GM23338 (cell line): Measurements from ENCODE around the gene MAP1LC3B.

Experiments
- CREB1 ChIP-seq: fragments of 250-450 bp; sonication (Bioruptor Pico); IDR thresholded peaks from 2 replicates; pipeline ENCODE4 v1.5.0; 2020; ENCODE audit warnings: low read depth, mild to moderate bottlenecking, moderate library complexity
- EZH2 ChIP-seq: fragments of 200-600 bp; sonication (generic); IDR thresholded peaks from one replicate; pipeline ENCODE4 v1.8.0; 2017; ENCODE audit warnings: antibody characterized with exemption, mild to moderate bottlenecking, low read depth; ENCODE audit not compliant: unreplicated experiment
- EZH2phosphoT487 ChIP-seq: fragments of 200-600 bp; sonication (generic); IDR thresholded peaks from one replicate; pipeline ENCODE4 v1.8.1; 2018; ENCODE audit warnings: antibody characterized with exemption; ENCODE audit not compliant: unreplicated experiment
- JUNB ChIP-seq: IDR thresholded peaks from one replicate; pipeline ENCODE4 v1.6.1; 2016; ENCODE audit warnings: antibody characterized with exemption; ENCODE audit not compliant: unreplicated experiment
- POLR2AphosphoS5 ChIP-seq: IDR thresholded peaks from 2 replicates; pipeline ENCODE4 v1.6.1; 2016; ENCODE audit warnings: antibody characterized with exemption, low read depth
- TF ChIP-seq, protein P1 (sequence below), 2 experiments: fragments of 200-600 bp in 1 of 2; sonication (generic) in 1 of 2; conservative IDR thresholded peaks; 2 replicates each; pipeline versions ENCODE4 v1.5.1 to v1.6.1; 2016 to 2017; ENCODE audit warnings: antibody characterized with exemption in 2 of 2, low read depth in 2 of 2, mild to moderate bottlenecking in 2 of 2, moderate library complexity in 1 of 2

DNA sequence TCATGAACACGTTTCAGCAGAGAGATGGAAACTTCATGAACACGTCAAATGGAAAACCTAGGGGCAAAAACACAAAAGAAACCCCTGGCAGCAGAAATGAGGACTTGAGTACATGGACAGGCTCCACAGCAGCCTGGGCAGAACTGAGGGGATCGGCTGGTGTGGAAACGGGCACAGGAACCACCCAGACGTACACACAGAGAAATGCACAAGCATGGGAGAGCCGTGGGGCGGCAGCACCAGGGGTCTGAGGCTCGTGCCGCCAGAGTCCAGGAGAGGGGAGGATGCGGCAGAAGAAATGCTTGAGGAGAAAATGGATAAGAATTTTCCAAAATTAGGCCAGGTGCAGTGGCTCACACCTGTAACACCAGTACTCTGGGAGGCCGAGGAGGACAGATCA is 30.0 kb downstream of the MAP1LC3B start:
- TF ChIP-seq EZH2: no peak
- TF ChIP-seq, protein P1, sequence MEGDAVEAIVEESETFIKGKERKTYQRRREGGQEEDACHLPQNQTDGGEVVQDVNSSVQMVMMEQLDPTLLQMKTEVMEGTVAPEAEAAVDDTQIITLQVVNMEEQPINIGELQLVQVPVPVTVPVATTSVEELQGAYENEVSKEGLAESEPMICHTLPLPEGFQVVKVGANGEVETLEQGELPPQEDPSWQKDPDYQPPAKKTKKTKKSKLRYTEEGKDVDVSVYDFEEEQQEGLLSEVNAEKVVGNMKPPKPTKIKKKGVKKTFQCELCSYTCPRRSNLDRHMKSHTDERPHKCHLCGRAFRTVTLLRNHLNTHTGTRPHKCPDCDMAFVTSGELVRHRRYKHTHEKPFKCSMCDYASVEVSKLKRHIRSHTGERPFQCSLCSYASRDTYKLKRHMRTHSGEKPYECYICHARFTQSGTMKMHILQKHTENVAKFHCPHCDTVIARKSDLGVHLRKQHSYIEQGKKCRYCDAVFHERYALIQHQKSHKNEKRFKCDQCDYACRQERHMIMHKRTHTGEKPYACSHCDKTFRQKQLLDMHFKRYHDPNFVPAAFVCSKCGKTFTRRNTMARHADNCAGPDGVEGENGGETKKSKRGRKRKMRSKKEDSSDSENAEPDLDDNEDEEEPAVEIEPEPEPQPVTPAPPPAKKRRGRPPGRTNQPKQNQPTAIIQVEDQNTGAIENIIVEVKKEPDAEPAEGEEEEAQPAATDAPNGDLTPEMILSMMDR (conservative IDR thresholded peaks at IDR 0.05; ENCODE audit: low read depth in 2 of 2): no peak
- TF ChIP-seq EZH2phosphoT487: no peak
- TF ChIP-seq JUNB: no peak
- TF ChIP-seq POLR2AphosphoS5: no peak
- TF ChIP-seq CREB1 (CRISPR knock-in tag): no peak
